Astrocyte (in vitro differentiated cells and primary cell): ENCODE measurements around the gene ATP10D.

ENCODE experiments used
- EZH2 ChIP-seq: IDR thresholded peaks from 2 replicates; pipeline ENCODE4 v1.6.1; 2012; ENCODE audit warnings: mild to moderate bottlenecking, low read length, inconsistent platforms; ENCODE audit not compliant: insufficient read depth
- TF ChIP-seq, protein P1 (sequence below): IDR thresholded peaks from 2 replicates; pipeline ENCODE4 v1.5.1; 2011; ENCODE audit warnings: low read depth, mild to moderate bottlenecking, inconsistent platforms, low read length, moderate library complexity; ENCODE audit not compliant: insufficient read depth

- TF ChIP-seq, protein P1, sequence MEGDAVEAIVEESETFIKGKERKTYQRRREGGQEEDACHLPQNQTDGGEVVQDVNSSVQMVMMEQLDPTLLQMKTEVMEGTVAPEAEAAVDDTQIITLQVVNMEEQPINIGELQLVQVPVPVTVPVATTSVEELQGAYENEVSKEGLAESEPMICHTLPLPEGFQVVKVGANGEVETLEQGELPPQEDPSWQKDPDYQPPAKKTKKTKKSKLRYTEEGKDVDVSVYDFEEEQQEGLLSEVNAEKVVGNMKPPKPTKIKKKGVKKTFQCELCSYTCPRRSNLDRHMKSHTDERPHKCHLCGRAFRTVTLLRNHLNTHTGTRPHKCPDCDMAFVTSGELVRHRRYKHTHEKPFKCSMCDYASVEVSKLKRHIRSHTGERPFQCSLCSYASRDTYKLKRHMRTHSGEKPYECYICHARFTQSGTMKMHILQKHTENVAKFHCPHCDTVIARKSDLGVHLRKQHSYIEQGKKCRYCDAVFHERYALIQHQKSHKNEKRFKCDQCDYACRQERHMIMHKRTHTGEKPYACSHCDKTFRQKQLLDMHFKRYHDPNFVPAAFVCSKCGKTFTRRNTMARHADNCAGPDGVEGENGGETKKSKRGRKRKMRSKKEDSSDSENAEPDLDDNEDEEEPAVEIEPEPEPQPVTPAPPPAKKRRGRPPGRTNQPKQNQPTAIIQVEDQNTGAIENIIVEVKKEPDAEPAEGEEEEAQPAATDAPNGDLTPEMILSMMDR: peak; percentile 4
- no peak for TF ChIP-seq EZH2
Measured at GRCh38 chr4:47510506-47511143, 25.6 kb downstream of the ATP10D start.
